ENCODE results near the gene TMEM273. TPM values are rescaled to one million over a fixed set of nuclear protein-coding genes. Genes with fewer than 3 reads are reported as not detected.

The TMEM273 gene
- total RNA-seq, 4 donors from 2014 or later: 0.76 to 20.6 (median 7.1) TPM

- peaks cover 3 to 21% (median 7%) of the 10 kb centered on the region in 3 donors for H3K4me1 ChIP-seq
- 90 to 98% methylated on average over 4 of the region's 5 CpGs for WGBS, 2 donors
- H3K27me3 ChIP-seq: peaks cover 0 to 4% (median 0%) of the 10 kb centered on the region in 4 donors
- no peak for TF ChIP-seq POLR2A (IDR thresholded peaks at IDR 0.05)
- TF ChIP-seq, protein P1, sequence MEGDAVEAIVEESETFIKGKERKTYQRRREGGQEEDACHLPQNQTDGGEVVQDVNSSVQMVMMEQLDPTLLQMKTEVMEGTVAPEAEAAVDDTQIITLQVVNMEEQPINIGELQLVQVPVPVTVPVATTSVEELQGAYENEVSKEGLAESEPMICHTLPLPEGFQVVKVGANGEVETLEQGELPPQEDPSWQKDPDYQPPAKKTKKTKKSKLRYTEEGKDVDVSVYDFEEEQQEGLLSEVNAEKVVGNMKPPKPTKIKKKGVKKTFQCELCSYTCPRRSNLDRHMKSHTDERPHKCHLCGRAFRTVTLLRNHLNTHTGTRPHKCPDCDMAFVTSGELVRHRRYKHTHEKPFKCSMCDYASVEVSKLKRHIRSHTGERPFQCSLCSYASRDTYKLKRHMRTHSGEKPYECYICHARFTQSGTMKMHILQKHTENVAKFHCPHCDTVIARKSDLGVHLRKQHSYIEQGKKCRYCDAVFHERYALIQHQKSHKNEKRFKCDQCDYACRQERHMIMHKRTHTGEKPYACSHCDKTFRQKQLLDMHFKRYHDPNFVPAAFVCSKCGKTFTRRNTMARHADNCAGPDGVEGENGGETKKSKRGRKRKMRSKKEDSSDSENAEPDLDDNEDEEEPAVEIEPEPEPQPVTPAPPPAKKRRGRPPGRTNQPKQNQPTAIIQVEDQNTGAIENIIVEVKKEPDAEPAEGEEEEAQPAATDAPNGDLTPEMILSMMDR (IDR thresholded peaks at IDR 0.05): no peak
- H3K4me3 ChIP-seq: no peak overlapping the region
- DNase-seq: no peak
- H3K27ac ChIP-seq: peak overlapping the region in 1 of 4 donors; percentile 70
- no peaks in the 10 kb centered on the region for H3K36me3 ChIP-seq
- H3K9me3 ChIP-seq: no peaks in the 10 kb centered on the region
- intact Hi-C loops (cut with DNase I): no loop called here
Measured at GRCh38 chr10:49140304-49141177, 47.6 kb downstream of the TMEM273 start.

- no peak for DNase-seq
- Histone ChIP-seq H3K4me3 (no peak overlapping the region), H3K9me3 (no peaks in the 10 kb centered on the region), H3K27me3 (no peaks in the 10 kb centered on the region), H3K4me1 (peaks cover 3 to 21% (median 7%) of the 10 kb centered on the region in 3 donors), H3K27ac (peak overlapping the region in 3 of 4 donors; percentile 1 to 70 (median 69)), H3K36me3 (no peaks in the 10 kb centered on the region)
- TF ChIP-seq POLR2A (IDR thresholded peaks at IDR 0.05): no peak
- TF ChIP-seq, protein P1 (IDR thresholded peaks at IDR 0.05): no peak
- intact Hi-C loops (cut with DNase I): no loop called here
- 60% methylated on average over 1 of the region's 4 CpGs; no CpG with 5 or more reads in 1 of the 2 donors for WGBS, 2 donors
Measured at GRCh38 chr10:49139846-49140195, 48.4 kb downstream of the TMEM273 start.

DNA sequence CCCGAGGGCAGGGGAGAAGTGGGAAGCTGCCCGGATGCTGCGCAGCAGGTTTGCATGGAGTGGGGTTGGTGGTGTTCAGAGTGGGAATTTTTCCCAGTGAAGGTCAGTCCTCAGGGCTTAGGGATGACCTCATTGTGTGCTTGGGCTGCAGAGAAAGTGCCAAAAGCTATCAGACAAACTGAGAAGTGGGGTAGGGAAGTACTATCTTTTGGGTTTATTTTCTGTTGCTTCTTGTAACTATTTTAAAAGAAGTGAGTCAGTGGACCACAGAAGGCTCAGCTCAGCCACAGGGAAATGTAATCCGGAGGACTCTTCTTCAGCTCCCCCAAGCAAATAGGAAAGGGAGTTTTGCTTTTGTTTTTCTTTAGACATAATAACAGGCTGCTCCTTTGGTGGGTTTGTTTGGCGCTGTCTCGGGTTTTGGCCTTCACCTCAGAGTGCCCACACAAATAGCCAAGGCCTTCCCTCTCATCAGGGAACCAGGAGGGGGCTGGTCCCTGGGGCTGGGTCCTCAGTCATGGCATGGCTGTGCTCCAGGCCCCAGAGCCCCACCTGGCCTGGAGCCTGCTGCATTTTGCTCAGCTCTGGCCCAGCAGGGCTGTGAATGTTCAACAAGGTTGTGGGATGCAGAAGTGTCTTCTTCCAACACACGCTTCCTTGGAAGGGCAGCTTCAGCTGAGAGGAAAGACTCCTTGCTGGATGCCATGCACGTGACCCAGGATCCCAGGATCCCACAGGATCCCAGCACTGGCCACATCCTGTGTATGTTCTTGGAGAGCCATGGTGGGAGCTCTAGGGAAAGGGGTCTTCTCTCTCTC lies 49.0 kb downstream of the TMEM273 start:
- DNase-seq: no peak
- Histone ChIP-seq H3K36me3 (no peaks in the 10 kb centered on the region), H3K9me3 (no peaks in the 10 kb centered on the region), H3K4me3 (no peak overlapping the region), H3K27ac (peak overlapping the region in 3 of 4 donors; percentile 1 to 70 (median 69)), H3K4me1 (peaks cover 3 to 21% (median 7%) of the 10 kb centered on the region in 3 donors), H3K27me3 (no peaks in the 10 kb centered on the region)
- WGBS, 2 donors: 63 to 78% methylated on average over 5 of the region's 8 CpGs
- intact Hi-C loops (cut with DNase I): no loop called here
- TF ChIP-seq, protein P1 (IDR thresholded peaks at IDR 0.05): no peak
- no peak for TF ChIP-seq POLR2A (IDR thresholded peaks at IDR 0.05)

GRCh38 chr10:49138361-49138891 lies 49.8 kb downstream of the TMEM273 start:
- 80% methylated on average over 4 to 7 of the region's 7 CpGs for WGBS, 2 donors
- no peak for DNase-seq
- Histone ChIP-seq H3K27ac (peak overlapping the region in 2 of 4 donors; percentile 69 to 70), H3K36me3 (no peaks in the 10 kb centered on the region), H3K4me3 (no peak overlapping the region), H3K9me3 (no peaks in the 10 kb centered on the region), H3K27me3 (no peaks in the 10 kb centered on the region), H3K4me1 (peaks cover 3 to 21% (median 7%) of the 10 kb centered on the region in 3 donors)
- TF ChIP-seq POLR2A (IDR thresholded peaks at IDR 0.05): no peak
- TF ChIP-seq, protein P1 (IDR thresholded peaks at IDR 0.05): no peak
- intact Hi-C loops (cut with DNase I): no loop called here

All from esophagus squamous epithelium (tissue), 5 donors.